Measurements from ENCODE around the gene KANSL2. TPM values are rescaled to one million over a fixed set of nuclear protein-coding genes. Genes with fewer than 3 reads are reported as not detected.

Gene KANSL2, protein sequence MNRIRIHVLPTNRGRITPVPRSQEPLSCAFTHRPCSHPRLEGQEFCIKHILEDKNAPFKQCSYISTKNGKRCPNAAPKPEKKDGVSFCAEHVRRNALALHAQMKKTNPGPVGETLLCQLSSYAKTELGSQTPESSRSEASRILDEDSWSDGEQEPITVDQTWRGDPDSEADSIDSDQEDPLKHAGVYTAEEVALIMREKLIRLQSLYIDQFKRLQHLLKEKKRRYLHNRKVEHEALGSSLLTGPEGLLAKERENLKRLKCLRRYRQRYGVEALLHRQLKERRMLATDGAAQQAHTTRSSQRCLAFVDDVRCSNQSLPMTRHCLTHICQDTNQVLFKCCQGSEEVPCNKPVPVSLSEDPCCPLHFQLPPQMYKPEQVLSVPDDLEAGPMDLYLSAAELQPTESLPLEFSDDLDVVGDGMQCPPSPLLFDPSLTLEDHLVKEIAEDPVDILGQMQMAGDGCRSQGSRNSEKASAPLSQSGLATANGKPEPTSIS
- total RNA-seq (2021) (38.4 to 48.1 TPM (median 41.1 TPM) in 3 replicates), Bru-seq, nascent RNA (percentile 91 among the genes with signal in this experiment)
- long read RNA-seq, experiment 1, partial matches to known transcripts: 16 of 160 reads
- long read RNA-seq, experiment 1, other reads (novel, unspliced or antisense): 142 of 160 reads
- long read RNA-seq, experiment 2, partial matches to known transcripts: 10 of 34 reads
- long read RNA-seq, experiment 2, other reads (novel, unspliced or antisense): 24 of 34 reads
- long read RNA-seq, experiment 3, partial matches to known transcripts: 7 of 136 reads
- long read RNA-seq, experiment 3, other reads (novel, unspliced or antisense): 129 of 136 reads

DNA sequence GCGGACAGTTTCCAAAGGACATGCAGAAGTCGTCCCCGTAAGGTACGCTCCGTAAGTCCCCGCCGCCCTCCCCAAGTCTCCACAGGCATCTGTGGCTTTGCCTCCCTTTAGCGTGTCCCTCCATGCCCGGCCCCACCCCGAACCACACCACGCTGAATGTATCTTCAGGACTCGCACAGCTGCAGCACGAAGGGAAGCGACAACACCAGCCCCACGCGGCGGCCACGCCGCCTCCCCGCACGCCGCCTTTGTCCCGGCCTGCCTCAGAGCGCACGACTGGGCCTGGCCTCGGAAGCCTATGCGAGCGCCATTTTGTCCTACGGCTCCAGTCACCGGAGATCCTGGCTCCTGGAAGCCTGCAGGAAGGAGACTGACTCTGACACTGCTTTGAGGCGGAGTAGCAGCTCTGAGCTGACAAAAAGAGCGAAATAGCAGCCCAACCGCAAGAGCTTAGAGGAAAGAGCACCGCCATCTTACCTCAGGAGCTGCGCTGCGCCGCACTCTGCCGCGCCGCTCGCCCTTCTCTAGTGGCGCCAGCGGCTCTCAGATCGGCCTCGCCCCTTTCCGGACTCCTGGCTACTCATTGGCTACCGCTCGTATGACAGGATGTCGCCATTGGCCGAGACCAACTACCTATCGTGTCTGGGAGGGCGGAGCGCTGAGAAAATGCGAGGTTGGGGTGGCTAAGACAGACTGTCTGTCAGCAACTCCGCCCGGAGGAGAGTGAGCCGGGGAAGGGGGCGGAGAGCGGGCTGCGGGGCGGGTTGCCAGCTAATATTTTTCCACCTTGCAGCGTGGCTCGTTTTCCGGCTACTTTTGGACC, at the start of gene KANSL2:
TSS of gene KANSL2 (minus strand) at position 529 of the 823 bp plus-strand sequence. CDS start 606 bp downstream, outside the sequence.
- CTCF ChIA-PET: interaction anchor here (0.8 to 2.2 kb wide), 3 partner anchors 131 to 209 kb away, joined by 3 to 7 read pairs (median 4); no protein-coding TSS in a partner anchor
- POLR2A ChIA-PET: interaction anchor here (0.7 to 1.5 kb wide), 6 partner anchors 9 to 183 kb away, joined by 3 to 8 read pairs (median 3); no protein-coding TSS in a partner anchor
- TF ChIP-seq ETV6 (CRISPR knock-in tag; IDR thresholded peaks at IDR 0.05) (no peak), SOX15 (CRISPR knock-in tag; IDR thresholded peaks at IDR 0.05) (no peak), TCF7 (CRISPR knock-in tag; IDR thresholded peaks at IDR 0.05; ENCODE audit: low read depth) (no peak), NFYB (CRISPR knock-in tag; conservative IDR thresholded peaks at IDR 0.05; ENCODE audit: low read depth) (peak; percentile 91), GTF2I (CRISPR knock-in tag; conservative IDR thresholded peaks at IDR 0.05) (no peak), HMGA2 (CRISPR knock-in tag; IDR thresholded peaks at IDR 0.05) (peak; percentile 4; the same call in 1 of the 2 replicates), ZNF232 (CRISPR knock-in tag; IDR thresholded peaks at IDR 0.05) (no peak), SP1 (CRISPR knock-in tag; conservative IDR thresholded peaks at IDR 0.05) (peak; percentile 86), NR3C1 (CRISPR knock-in tag; conservative IDR thresholded peaks at IDR 0.05; ENCODE audit: low read depth) (no peak), GRHL2 (CRISPR knock-in tag; IDR thresholded peaks at IDR 0.05; ENCODE audit: insufficient replicate concordance, severe bottlenecking) (no peak)
- TF ChIP-seq, protein P1, sequence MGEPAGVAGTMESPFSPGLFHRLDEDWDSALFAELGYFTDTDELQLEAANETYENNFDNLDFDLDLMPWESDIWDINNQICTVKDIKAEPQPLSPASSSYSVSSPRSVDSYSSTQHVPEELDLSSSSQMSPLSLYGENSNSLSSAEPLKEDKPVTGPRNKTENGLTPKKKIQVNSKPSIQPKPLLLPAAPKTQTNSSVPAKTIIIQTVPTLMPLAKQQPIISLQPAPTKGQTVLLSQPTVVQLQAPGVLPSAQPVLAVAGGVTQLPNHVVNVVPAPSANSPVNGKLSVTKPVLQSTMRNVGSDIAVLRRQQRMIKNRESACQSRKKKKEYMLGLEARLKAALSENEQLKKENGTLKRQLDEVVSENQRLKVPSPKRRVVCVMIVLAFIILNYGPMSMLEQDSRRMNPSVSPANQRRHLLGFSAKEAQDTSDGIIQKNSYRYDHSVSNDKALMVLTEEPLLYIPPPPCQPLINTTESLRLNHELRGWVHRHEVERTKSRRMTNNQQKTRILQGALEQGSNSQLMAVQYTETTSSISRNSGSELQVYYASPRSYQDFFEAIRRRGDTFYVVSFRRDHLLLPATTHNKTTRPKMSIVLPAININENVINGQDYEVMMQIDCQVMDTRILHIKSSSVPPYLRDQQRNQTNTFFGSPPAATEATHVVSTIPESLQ (CRISPR knock-in tag; IDR thresholded peaks at IDR 0.05): no peak
- TF ChIP-seq, protein P2, sequence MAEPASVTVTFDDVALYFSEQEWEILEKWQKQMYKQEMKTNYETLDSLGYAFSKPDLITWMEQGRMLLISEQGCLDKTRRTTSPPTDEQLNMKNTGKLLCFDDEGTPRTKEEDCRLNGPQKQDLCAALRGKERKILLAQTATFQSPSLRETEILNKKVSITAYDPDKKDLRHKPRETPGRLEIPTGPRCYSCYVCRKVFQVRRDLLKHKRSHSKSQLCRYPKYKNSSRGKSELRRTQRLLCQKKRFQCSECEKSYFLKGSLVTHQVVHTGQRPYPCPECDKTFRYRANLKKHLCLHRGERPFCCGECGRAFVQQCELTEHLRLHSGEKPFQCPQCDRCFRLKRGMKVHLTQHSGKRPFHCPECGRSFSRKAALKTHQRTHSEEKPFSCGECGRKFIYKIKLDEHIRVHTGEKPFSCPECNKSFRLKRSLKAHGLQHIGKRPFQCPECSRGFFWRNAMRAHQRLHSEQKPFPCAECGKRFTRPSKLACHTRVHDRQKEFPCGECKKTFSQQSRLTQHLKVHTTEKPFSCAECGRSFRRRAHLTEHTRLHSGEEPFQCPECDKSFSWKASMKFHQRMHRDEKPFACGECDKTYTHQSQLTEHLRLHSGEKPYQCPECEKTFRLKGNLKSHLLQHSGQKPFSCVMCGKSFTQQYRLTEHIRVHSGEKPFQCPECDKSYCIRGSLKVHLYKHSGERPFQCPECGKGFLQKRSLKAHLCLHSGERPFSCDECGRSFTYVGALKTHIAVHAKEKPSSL (CRISPR knock-in tag; conservative IDR thresholded peaks at IDR 0.05): no peak
- TF ChIP-seq, protein P3, sequence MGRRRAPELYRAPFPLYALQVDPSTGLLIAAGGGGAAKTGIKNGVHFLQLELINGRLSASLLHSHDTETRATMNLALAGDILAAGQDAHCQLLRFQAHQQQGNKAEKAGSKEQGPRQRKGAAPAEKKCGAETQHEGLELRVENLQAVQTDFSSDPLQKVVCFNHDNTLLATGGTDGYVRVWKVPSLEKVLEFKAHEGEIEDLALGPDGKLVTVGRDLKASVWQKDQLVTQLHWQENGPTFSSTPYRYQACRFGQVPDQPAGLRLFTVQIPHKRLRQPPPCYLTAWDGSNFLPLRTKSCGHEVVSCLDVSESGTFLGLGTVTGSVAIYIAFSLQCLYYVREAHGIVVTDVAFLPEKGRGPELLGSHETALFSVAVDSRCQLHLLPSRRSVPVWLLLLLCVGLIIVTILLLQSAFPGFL (CRISPR knock-in tag; IDR thresholded peaks at IDR 0.05; ENCODE audit: borderline replicate concordance): 0 out of 2 replicates have a peak, but pooled peaks have one; percentile 53
- TF ChIP-seq, protein P4, sequence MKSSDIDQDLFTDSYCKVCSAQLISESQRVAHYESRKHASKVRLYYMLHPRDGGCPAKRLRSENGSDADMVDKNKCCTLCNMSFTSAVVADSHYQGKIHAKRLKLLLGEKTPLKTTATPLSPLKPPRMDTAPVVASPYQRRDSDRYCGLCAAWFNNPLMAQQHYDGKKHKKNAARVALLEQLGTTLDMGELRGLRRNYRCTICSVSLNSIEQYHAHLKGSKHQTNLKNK (CRISPR knock-in tag; IDR thresholded peaks at IDR 0.05): no peak
- TF ChIP-seq, protein P5, sequence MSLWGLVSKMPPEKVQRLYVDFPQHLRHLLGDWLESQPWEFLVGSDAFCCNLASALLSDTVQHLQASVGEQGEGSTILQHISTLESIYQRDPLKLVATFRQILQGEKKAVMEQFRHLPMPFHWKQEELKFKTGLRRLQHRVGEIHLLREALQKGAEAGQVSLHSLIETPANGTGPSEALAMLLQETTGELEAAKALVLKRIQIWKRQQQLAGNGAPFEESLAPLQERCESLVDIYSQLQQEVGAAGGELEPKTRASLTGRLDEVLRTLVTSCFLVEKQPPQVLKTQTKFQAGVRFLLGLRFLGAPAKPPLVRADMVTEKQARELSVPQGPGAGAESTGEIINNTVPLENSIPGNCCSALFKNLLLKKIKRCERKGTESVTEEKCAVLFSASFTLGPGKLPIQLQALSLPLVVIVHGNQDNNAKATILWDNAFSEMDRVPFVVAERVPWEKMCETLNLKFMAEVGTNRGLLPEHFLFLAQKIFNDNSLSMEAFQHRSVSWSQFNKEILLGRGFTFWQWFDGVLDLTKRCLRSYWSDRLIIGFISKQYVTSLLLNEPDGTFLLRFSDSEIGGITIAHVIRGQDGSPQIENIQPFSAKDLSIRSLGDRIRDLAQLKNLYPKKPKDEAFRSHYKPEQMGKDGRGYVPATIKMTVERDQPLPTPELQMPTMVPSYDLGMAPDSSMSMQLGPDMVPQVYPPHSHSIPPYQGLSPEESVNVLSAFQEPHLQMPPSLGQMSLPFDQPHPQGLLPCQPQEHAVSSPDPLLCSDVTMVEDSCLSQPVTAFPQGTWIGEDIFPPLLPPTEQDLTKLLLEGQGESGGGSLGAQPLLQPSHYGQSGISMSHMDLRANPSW (CRISPR knock-in tag; conservative IDR thresholded peaks at IDR 0.05; ENCODE audit: low read depth): no peak
- TF ChIP-seq, protein P6, sequence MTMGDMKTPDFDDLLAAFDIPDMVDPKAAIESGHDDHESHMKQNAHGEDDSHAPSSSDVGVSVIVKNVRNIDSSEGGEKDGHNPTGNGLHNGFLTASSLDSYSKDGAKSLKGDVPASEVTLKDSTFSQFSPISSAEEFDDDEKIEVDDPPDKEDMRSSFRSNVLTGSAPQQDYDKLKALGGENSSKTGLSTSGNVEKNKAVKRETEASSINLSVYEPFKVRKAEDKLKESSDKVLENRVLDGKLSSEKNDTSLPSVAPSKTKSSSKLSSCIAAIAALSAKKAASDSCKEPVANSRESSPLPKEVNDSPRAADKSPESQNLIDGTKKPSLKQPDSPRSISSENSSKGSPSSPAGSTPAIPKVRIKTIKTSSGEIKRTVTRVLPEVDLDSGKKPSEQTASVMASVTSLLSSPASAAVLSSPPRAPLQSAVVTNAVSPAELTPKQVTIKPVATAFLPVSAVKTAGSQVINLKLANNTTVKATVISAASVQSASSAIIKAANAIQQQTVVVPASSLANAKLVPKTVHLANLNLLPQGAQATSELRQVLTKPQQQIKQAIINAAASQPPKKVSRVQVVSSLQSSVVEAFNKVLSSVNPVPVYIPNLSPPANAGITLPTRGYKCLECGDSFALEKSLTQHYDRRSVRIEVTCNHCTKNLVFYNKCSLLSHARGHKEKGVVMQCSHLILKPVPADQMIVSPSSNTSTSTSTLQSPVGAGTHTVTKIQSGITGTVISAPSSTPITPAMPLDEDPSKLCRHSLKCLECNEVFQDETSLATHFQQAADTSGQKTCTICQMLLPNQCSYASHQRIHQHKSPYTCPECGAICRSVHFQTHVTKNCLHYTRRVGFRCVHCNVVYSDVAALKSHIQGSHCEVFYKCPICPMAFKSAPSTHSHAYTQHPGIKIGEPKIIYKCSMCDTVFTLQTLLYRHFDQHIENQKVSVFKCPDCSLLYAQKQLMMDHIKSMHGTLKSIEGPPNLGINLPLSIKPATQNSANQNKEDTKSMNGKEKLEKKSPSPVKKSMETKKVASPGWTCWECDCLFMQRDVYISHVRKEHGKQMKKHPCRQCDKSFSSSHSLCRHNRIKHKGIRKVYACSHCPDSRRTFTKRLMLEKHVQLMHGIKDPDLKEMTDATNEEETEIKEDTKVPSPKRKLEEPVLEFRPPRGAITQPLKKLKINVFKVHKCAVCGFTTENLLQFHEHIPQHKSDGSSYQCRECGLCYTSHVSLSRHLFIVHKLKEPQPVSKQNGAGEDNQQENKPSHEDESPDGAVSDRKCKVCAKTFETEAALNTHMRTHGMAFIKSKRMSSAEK (CRISPR knock-in tag; IDR thresholded peaks at IDR 0.05; ENCODE audit: borderline replicate concordance): no peak

More for the DNA sequence above, at the start of gene KANSL2:
- DNase-seq (ENCODE audit: low spot score) (peak; percentile 98), ATAC-seq (peak; percentile 99)
- Mint-ChIP-seq H3K4me3 (peak within 1 kb of the TSS; percentile 97), H3K4me1 (peaks cover 18% of the 10 kb centered on the region), H3K36me3 (peaks cover 40% of the 10 kb centered on the region), H3K9me3 (no peaks in the 10 kb centered on the region), H3K27me3 (ENCODE audit: low read depth) (no peaks in the 10 kb centered on the region; the same call in 1 of the 2 replicates), H3K27ac (peak within 1 kb of the TSS; percentile 86)

All from WTC11 (cell line).